WERI-Rb-1 (cell line): ENCODE measurements around the gene SLN.

ENCODE experiments used
- DNase-seq: peaks from one replicate; pipeline ENCODE4 v3.0.0-alpha.2; 2020
- H3K27ac ChIP-seq: fragments of 250-450 bp; sonication (Bioruptor Pico); 2 replicates; pipeline ENCODE4 v1.5.1; 2020; ENCODE audit warnings: mild to moderate bottlenecking, moderate library complexity
- H3K27me3 ChIP-seq: fragments of 250-450 bp; sonication (Bioruptor Pico); 2 replicates; pipeline ENCODE4 v1.5.1; 2021; ENCODE audit warnings: mild to moderate bottlenecking, low read depth, moderate library complexity; ENCODE audit not compliant: insufficient read depth, severe bottlenecking
- H3K36me3 ChIP-seq: fragments of 250-450 bp; sonication (Bioruptor Pico); 2 replicates; pipeline ENCODE4 v1.5.1; 2020; ENCODE audit warnings: mild to moderate bottlenecking, moderate library complexity
- H3K4me3 ChIP-seq: 2 replicates; pipeline ENCODE4 v1.5.1; 2011; ENCODE audit warnings: low read depth, mild to moderate bottlenecking, control low read depth, low read length
- H3K9me3 ChIP-seq: fragments of 250-450 bp; sonication (Bioruptor Pico); 2 replicates; pipeline ENCODE4 v1.5.1; 2021; ENCODE audit warnings: mild to moderate bottlenecking, moderate library complexity; ENCODE audit not compliant: severe bottlenecking
- TF ChIP-seq, protein P1 (sequence below): IDR thresholded peaks from 2 replicates; pipeline ENCODE4 v1.5.1; 2011; ENCODE audit warnings: low read depth, mild to moderate bottlenecking, control low read depth, inconsistent platforms, low read length

SLN gene

DNA sequence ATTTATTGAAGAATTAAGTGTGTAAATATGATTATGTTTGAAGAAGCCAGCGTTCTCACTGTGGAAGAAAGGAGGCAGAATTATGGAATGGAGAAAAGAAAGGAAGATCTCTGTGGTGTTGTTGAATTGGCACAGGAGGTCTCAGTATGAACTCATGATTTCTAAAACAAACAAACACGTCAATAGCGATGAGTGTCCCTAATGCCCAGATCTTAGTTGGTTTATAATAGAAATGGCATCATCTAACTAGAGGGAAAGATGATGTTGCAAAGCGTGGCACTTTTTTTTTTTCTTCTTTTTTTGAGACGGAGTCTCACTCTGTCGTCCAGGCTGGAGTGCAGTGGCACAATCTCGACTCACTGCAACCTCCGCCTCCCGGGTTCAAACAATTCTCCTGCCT is 39.2 kb upstream of the SLN start:
- Histone ChIP-seq H3K9me3 (no peaks in the 10 kb centered on the region), H3K27me3 (no peaks in the 10 kb centered on the region), H3K36me3 (no peaks in the 10 kb centered on the region), H3K27ac (no peak overlapping the region), H3K4me3 (no peak overlapping the region)
- no peak for DNase-seq
- TF ChIP-seq, protein P1, sequence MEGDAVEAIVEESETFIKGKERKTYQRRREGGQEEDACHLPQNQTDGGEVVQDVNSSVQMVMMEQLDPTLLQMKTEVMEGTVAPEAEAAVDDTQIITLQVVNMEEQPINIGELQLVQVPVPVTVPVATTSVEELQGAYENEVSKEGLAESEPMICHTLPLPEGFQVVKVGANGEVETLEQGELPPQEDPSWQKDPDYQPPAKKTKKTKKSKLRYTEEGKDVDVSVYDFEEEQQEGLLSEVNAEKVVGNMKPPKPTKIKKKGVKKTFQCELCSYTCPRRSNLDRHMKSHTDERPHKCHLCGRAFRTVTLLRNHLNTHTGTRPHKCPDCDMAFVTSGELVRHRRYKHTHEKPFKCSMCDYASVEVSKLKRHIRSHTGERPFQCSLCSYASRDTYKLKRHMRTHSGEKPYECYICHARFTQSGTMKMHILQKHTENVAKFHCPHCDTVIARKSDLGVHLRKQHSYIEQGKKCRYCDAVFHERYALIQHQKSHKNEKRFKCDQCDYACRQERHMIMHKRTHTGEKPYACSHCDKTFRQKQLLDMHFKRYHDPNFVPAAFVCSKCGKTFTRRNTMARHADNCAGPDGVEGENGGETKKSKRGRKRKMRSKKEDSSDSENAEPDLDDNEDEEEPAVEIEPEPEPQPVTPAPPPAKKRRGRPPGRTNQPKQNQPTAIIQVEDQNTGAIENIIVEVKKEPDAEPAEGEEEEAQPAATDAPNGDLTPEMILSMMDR = no peak

DNA sequence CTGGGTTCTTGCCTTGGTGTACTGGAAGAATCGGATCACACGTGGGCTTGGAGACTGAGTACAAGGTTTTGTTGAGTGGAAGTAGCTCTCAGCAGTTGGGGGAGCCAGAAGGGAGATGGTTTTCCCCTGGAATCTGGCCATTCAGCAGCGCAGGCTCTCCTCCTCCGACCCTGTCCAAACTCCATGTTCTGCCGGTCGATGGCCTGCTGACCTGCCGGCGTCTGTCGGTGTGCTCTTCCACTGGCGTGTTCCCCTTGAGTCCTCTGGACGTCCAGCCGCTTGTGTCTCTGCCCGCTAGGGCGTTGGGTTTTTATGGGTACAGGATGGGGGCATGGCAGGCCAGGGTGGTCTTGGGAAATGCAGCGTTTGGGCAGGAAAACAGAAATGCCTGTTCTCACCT is 38.5 kb upstream of the SLN start:
- no peak for DNase-seq
- H3K27ac ChIP-seq = no peak overlapping the region
- no peaks in the 10 kb centered on the region for H3K27me3 ChIP-seq
- TF ChIP-seq, protein P1 = no peak
- no peak overlapping the region for H3K4me3 ChIP-seq
- no peaks in the 10 kb centered on the region for H3K9me3 ChIP-seq
- H3K36me3 ChIP-seq = no peaks in the 10 kb centered on the region

DNA sequence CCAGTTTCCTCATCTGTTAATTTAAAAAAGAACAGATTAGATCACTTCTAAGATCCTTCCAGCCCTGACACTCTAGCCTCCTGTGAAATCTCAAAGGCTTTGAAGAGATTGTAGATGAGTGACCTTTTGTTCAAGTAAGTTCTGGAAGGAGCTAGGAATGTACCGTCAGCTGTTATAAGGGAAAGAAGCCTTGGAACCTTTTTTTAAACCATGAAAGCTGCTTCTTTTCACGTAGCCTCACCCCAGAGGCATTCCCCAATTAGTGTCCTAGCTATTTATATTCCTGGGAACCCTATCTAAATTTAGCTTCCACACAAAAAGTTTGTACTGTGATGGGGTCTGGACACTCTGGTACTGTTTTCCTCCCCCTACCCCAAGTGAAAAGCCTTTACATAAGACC is 35.8 kb upstream of the SLN start:
- Histone ChIP-seq H3K9me3 (no peaks in the 10 kb centered on the region), H3K36me3 (no peaks in the 10 kb centered on the region), H3K4me3 (no peak overlapping the region), H3K27me3 (no peaks in the 10 kb centered on the region), H3K27ac (no peak overlapping the region)
- TF ChIP-seq, protein P1 = no peak
- no peak for DNase-seq

DNA sequence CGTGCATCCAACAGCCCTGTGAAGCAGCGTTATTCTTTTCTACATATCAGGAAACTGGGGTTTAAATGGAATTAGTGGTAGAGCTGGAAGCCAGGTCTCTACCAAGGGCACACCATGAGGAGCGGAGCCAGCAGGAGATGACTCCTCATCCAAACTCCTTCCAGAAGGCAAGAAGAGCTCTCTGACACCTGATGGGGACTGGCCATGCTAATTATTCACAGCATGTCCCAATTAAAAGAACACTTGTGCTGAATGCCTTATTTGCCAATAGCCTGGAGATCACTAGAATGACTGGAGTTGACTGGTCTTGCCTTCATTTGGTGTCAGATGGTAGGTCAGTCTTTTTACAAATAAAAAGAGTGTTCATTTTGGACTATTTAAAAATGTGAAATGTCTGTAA is 32.9 kb upstream of the SLN start:
- H3K36me3 ChIP-seq = no peaks in the 10 kb centered on the region
- H3K9me3 ChIP-seq = no peaks in the 10 kb centered on the region
- H3K27me3 ChIP-seq = no peaks in the 10 kb centered on the region
- DNase-seq = no peak
- no peak overlapping the region for H3K4me3 ChIP-seq
- no peak overlapping the region; the same call in 1 of the 2 replicates for H3K27ac ChIP-seq
- TF ChIP-seq, protein P1 = no peak

DNA sequence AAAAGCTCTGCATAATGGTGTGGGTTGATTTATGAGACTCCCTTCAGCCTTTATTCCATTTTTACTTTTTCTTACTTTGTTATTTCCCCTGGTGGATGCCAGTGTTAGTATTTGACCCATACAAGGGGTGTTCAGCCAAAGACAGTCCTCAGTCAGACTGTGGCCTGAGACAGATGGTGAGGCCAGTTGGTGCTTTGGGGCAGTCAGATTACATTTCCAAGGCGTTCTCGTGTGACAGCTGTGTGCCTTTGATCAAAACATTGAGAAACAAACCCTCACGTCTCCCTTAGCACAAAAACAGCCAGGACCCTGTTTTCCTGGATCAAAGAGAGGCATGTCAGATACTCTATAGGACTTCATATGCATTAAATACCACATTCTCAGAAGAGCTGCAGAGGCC is 31.3 kb upstream of the SLN start:
- Histone ChIP-seq H3K36me3 (no peaks in the 10 kb centered on the region), H3K27me3 (no peaks in the 10 kb centered on the region), H3K4me3 (no peak overlapping the region), H3K27ac (peak overlapping the region; percentile 74), H3K9me3 (no peaks in the 10 kb centered on the region)
- DNase-seq = peak; percentile 65
- TF ChIP-seq, protein P1 = no peak

DNA sequence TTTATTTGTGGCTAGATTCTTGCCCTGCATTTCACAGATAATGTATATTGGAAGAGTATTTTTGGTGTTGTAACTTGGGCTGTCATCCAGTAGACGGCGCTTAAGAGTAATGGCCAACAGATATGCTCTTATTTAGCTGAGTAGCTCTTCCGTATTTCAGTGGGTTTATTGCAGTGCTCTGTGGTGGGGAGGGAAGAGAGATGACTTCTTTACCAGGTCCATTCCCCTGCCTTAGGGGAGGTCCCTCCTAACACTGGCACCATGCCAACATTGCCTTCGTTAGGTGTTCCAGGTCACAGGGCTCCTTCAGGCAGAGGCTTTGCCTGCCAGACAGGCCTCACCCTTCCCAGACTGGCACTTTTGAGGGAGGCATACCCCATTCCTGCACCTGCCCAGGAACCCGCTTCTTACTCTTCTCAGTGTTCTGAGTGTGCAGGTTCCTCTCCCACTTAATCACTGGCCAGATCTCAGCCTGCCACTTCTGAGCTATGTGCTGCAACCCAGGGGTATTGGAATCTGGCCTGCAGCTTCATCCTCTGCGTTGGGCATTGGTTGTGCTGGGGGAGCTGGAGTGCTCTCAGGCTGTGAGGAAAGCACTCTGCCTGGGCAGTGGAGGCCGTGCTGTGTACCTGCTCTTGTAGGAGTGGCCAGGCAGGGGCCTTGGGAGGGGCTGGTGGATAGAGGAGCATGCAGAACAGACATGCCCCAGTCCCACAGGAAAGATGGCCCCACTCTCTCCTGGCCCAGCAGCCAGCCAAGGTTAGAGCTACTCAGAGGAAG is 29.4 kb upstream of the SLN start:
- no peak for DNase-seq
- Histone ChIP-seq H3K9me3 (no peaks in the 10 kb centered on the region), H3K4me3 (no peak overlapping the region), H3K27me3 (no peaks in the 10 kb centered on the region), H3K36me3 (no peaks in the 10 kb centered on the region), H3K27ac (no peak overlapping the region)
- TF ChIP-seq, protein P1 = peak; percentile 41; the same call in 1 of the 2 replicates
